Activated CD4-positive, alpha-beta T cell treated with anti-CD3 and anti-CD28 coated beads, Interleukin-2, amount 50 U/mL, for 24 hours (primary cell): Measurements from ENCODE around the gene SDSL.

Experiments
- DNase-seq, 2 donors: peaks; one replicate each; pipeline ENCODE4 v3.0.0-alpha.2; 2020; ENCODE audit warnings: low read depth in 1 of 2, low spot score in 1 of 2

The SDSL gene

GRCh38 chr12:113445544-113446171 is 23.5 kb downstream of the SDSL start:
- no peak for DNase-seq

GRCh38 chr12:113448873-113449272 is 26.7 kb downstream of the SDSL start:
- no peak for DNase-seq

GRCh38 chr12:113449299-113449698 is 27.1 kb downstream of the SDSL start:
- no peak for DNase-seq

- DNase-seq: no peak
These were observed 27.7 kb downstream of the SDSL start for GRCh38 chr12:113449839-113450238.

GRCh38 chr12:113452458-113452857 is 30.3 kb downstream of the SDSL start:
- no peak for DNase-seq

- no peak for DNase-seq
These were observed 31.1 kb downstream of the SDSL start for GRCh38 chr12:113453330-113453729.

- DNase-seq: no peak
These were observed 34.0 kb downstream of the SDSL start for GRCh38 chr12:113456199-113456598.

GRCh38 chr12:113456761-113457160 is 34.6 kb downstream of the SDSL start:
- no peak for DNase-seq

GRCh38 chr12:113457185-113457584 is 35.0 kb downstream of the SDSL start:
- no peak for DNase-seq

GRCh38 chr12:113457710-113458109 is 35.5 kb downstream of the SDSL start:
- no peak for DNase-seq

GRCh38 chr12:113459981-113460380 is 37.8 kb downstream of the SDSL start:
- no peak for DNase-seq

- DNase-seq: no peak
These were observed 39.5 kb downstream of the SDSL start for GRCh38 chr12:113461666-113462065.

- DNase-seq: peak; percentile 42 to 51
These were observed 40.1 kb downstream of the SDSL start for GRCh38 chr12:113462117-113462774.

- no peak for DNase-seq
These were observed 41.0 kb downstream of the SDSL start for GRCh38 chr12:113462998-113463745.

- DNase-seq: no peak
These were observed 41.7 kb downstream of the SDSL start for GRCh38 chr12:113463746-113464451.

GRCh38 chr12:113464452-113464775 is 42.2 kb downstream of the SDSL start:
- no peak for DNase-seq

- DNase-seq: no peak
These were observed 42.9 kb downstream of the SDSL start for GRCh38 chr12:113464852-113465719.

GRCh38 chr12:113465808-113466453 is 43.8 kb downstream of the SDSL start:
- DNase-seq: no peak

GRCh38 chr12:113466454-113467141 is 44.4 kb downstream of the SDSL start:
- DNase-seq: no peak

GRCh38 chr12:113467142-113467501 is 44.9 kb downstream of the SDSL start:
- DNase-seq: no peak
